Astrocyte (in vitro differentiated cells and primary cell): Measurements from ENCODE around the gene GPR158.

Experiments
- EZH2 ChIP-seq: IDR thresholded peaks from 2 replicates; pipeline ENCODE4 v1.6.1; 2012; ENCODE audit warnings: mild to moderate bottlenecking, low read length, inconsistent platforms; ENCODE audit not compliant: insufficient read depth
- TF ChIP-seq, protein P1 (sequence below): IDR thresholded peaks from 2 replicates; pipeline ENCODE4 v1.5.1; 2011; ENCODE audit warnings: low read depth, mild to moderate bottlenecking, inconsistent platforms, low read length, moderate library complexity; ENCODE audit not compliant: insufficient read depth

DNA sequence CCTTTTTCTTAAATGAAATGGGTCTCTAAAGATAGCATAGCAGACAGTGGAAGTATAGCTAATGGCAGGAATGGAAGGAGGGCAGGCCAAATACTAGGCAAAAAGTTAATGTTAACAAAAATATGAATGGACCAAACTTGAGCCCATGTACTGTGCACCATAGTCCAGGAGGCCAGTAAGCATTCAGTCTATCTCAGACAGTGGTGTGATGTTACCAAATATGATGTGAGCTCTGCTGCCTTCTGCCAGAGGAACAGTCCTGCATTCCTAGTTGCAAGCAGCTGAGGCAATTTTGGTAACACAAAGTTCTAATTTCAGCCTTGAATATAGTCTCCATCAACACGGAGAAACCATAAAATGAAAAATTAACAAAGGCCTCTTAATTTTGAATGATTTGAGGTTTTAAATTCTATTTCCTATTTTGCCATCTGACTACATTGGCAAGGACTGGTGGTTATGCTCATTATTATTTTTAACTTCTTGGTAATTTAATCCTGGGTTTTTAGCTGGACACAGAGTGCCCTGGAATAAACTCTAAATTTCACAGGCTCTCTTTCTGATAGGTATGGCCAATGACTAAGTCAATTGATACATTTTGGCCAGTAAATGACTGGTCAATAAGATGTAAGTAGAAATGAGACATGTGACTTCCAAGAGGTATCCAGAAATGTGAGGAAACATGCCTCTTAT is 442.2 kb downstream of the GPR158 start:
- TF ChIP-seq, protein P1, sequence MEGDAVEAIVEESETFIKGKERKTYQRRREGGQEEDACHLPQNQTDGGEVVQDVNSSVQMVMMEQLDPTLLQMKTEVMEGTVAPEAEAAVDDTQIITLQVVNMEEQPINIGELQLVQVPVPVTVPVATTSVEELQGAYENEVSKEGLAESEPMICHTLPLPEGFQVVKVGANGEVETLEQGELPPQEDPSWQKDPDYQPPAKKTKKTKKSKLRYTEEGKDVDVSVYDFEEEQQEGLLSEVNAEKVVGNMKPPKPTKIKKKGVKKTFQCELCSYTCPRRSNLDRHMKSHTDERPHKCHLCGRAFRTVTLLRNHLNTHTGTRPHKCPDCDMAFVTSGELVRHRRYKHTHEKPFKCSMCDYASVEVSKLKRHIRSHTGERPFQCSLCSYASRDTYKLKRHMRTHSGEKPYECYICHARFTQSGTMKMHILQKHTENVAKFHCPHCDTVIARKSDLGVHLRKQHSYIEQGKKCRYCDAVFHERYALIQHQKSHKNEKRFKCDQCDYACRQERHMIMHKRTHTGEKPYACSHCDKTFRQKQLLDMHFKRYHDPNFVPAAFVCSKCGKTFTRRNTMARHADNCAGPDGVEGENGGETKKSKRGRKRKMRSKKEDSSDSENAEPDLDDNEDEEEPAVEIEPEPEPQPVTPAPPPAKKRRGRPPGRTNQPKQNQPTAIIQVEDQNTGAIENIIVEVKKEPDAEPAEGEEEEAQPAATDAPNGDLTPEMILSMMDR = no peak
- no peak for TF ChIP-seq EZH2
